NCI-H524 treated with DMSO at 0.1 percent for 48 hours (cell line): ENCODE measurements around the gene CDC42.
"Not testable (repeated sequence)": the region's sequence is repeated elsewhere in the genome, so short reads cannot be mapped to it uniquely, and the experiment has no call there.

Experiments used
- DNase-seq: peaks from one replicate; lab custom pipeline; 2025; lab: John Stamatoyannopoulos, UW

Gene CDC42

GRCh38 chr1:22074803-22075202, 22.3 kb downstream of the CDC42 start:
- DNase-seq, result no peak

GRCh38 chr1:22075718-22076117, 23.2 kb downstream of the CDC42 start:
- DNase-seq, result no peak

- no peak for DNase-seq
Observed at GRCh38 chr1:22076346-22076745, 23.8 kb downstream of the CDC42 start.

- no peak for DNase-seq
Observed at GRCh38 chr1:22077728-22078127, 25.2 kb downstream of the CDC42 start.

- DNase-seq, result no peak
Observed at GRCh38 chr1:22078133-22078532, 25.6 kb downstream of the CDC42 start.

- no peak for DNase-seq
Observed at GRCh38 chr1:22080191-22080590, 27.7 kb downstream of the CDC42 start.

- no peak for DNase-seq
Observed at GRCh38 chr1:22088331-22088730, 35.8 kb downstream of the CDC42 start.

- no peak for DNase-seq
Observed at GRCh38 chr1:22089134-22089571, 36.6 kb downstream of the CDC42 start.

GRCh38 chr1:22089787-22090186, 37.3 kb downstream of the CDC42 start:
- no peak for DNase-seq

- no peak for DNase-seq
Observed at GRCh38 chr1:22090867-22091266, 38.4 kb downstream of the CDC42 start.

GRCh38 chr1:22092026-22092768, 39.7 kb downstream of the CDC42 start:
- DNase-seq, result not testable (repeated sequence)

- no peak for DNase-seq
Observed at GRCh38 chr1:22093513-22093912, 41.0 kb downstream of the CDC42 start.

- no peak for DNase-seq
Observed at GRCh38 chr1:22096036-22096435, 43.5 kb downstream of the CDC42 start.

- no peak for DNase-seq
Observed at GRCh38 chr1:22096463-22096862, 44.0 kb downstream of the CDC42 start.

- no peak for DNase-seq
Observed at GRCh38 chr1:22098752-22099151, 46.2 kb downstream of the CDC42 start.

- no peak for DNase-seq
Observed at GRCh38 chr1:22100168-22100567, 47.7 kb downstream of the CDC42 start.

GRCh38 chr1:22101199-22101598, 48.7 kb downstream of the CDC42 start:
- DNase-seq, result no peak

GRCh38 chr1:22101995-22102394, 49.5 kb downstream of the CDC42 start:
- DNase-seq, result no peak

GRCh38 chr1:22102746-22103145, 50.2 kb downstream of the CDC42 start:
- DNase-seq, result no peak

GRCh38 chr1:22104094-22104493, 51.6 kb downstream of the CDC42 start:
- DNase-seq, result no peak

GRCh38 chr1:22104865-22105437, 52.4 kb downstream of the CDC42 start:
- DNase-seq, result no peak

GRCh38 chr1:22105611-22106207, 53.2 kb downstream of the CDC42 start:
- DNase-seq, result peak; percentile 14

GRCh38 chr1:22107126-22107525, 54.6 kb downstream of the CDC42 start:
- no peak for DNase-seq
